Epithelial cell of esophagus (primary cell): Measurements from ENCODE around the gene EFCAB6.

Experiments used
- DNase-seq: peaks from one replicate; pipeline ENCODE4 v3.0.0; 2010; ENCODE audit warnings: low read depth
- H3K4me3 ChIP-seq: 2 replicates; pipeline ENCODE4 v1.5.1; 2011; ENCODE audit warnings: mild to moderate bottlenecking, low read length, control low read depth
- TF ChIP-seq, protein P1 (sequence below): IDR thresholded peaks from 2 replicates; pipeline ENCODE4 v1.5.1; 2011; ENCODE audit warnings: low read depth, mild to moderate bottlenecking, low read length, control low read depth, inconsistent platforms; ENCODE audit not compliant: insufficient read depth; ENCODE audit errors: missing control alignments

The EFCAB6 gene

DNA sequence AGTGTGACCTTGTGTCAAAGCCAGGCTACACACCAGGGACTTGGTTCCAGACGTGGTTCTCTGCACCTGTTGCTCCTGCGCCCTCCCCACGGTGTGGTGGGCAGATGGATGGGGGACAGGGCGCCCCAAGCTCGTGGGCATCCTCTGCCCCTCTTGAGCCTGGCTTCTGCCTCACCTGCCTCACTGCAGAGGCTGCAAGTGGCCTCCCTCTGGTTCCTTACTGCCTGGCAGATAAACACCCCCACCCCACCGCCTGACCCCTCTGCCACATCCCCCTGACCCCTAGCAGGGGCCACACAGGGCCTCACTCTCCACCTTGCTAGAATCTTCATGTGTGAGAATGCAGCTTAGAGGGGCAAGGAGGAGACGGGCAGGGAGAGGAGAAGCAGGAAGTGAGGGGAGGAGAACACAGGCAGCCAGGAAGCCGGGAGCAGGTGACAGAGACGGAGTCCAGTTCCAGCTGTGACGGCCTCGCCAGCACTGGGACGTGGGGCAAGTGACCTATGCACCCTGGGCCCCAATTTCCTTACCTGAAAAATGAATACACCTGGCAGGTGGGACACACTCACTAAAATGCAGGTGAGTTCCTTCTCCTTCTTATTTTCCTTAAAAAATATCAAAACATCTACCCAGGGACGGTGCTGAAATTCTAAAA is 178.3 kb downstream of the EFCAB6 start:
- no peak for DNase-seq
- TF ChIP-seq, protein P1, sequence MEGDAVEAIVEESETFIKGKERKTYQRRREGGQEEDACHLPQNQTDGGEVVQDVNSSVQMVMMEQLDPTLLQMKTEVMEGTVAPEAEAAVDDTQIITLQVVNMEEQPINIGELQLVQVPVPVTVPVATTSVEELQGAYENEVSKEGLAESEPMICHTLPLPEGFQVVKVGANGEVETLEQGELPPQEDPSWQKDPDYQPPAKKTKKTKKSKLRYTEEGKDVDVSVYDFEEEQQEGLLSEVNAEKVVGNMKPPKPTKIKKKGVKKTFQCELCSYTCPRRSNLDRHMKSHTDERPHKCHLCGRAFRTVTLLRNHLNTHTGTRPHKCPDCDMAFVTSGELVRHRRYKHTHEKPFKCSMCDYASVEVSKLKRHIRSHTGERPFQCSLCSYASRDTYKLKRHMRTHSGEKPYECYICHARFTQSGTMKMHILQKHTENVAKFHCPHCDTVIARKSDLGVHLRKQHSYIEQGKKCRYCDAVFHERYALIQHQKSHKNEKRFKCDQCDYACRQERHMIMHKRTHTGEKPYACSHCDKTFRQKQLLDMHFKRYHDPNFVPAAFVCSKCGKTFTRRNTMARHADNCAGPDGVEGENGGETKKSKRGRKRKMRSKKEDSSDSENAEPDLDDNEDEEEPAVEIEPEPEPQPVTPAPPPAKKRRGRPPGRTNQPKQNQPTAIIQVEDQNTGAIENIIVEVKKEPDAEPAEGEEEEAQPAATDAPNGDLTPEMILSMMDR = no peak
- H3K4me3 ChIP-seq = no peak overlapping the region

DNA sequence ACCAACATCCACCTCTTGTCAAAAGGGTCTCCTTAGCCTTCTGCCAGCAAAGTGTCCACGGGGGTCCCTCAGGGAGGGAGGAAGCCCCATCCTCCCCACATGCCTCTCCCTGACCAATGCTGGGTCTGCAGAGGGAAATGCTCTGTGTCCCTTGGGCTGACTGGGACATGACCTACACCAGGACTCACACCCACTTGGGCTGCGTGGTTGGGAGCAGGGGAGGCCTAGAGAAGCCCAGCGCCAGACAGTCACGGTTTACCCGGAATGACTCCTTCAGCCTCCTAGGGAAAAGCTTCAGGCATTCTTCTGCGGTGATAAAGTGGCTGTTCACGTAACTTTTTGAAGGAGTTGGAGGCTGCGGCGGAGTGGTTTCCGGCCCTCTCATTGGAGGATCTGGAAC is 180.3 kb downstream of the EFCAB6 start:
- TF ChIP-seq, protein P1 = no peak
- no peak overlapping the region for H3K4me3 ChIP-seq
- no peak for DNase-seq

DNA sequence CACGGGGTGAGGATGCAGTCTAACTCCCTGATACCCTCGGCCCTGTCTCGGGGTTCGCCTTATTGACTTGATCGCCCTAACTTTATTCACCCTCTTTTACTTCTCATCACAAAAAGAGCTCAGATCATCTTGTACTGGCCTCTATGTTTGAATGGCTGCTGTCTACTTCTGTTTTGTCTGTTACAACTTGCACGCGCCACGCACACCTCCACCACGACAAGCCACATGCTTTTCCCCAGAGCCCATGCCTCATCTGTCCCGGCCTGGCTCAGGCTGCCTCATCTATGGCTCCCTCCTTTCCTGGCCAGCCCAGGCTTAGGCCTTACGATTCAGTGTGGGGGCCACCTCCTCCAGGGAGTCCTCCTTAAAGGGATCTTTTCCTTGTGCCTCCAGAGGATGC is 180.9 kb downstream of the EFCAB6 start:
- no peak for DNase-seq

DNA sequence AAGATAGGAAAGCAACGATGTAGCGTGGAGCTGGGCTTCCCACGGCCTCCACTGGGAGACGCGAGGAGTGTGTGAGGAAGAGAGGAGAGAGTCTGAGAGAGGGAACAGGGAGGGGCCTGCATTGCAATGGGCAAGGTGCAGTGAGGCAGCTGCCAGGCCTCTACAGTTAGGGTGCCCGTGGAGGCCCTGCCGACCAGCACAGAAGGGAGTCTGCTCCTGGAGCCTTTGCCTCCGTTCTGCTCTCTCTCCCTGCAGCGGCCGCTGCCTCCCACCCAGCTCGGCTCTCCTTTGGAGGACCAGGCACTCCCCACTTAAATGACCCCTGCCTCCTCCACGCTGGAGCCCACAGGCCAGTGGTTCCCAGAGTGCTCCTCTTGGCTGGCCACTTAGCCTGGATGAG is 181.7 kb downstream of the EFCAB6 start:
- no peak for DNase-seq
- TF ChIP-seq, protein P1 = no peak
- H3K4me3 ChIP-seq = no peak overlapping the region

More for the DNA sequence above, 180.9 kb downstream of the EFCAB6 start:
- no peak overlapping the region for H3K4me3 ChIP-seq
- TF ChIP-seq, protein P1 = no peak

DNA sequence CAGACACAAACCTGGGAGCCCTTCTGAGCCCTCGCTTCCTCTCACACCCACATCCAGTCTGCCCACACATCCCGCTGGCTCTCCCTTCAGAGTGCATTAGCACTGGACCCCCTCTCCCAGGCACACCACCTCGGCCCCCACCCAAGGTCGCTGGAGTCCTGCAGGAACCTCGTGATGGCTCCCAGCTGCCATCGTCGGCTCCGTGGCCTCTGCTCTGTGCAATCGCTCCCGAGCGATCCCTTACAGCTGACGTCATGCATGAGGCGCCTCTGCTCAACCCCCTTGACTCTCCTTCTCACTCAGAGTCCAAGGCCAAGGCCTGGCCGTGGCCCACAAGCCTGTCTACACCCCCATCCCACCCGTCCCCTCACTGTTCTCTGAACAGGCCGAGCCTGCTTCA is 183.9 kb downstream of the EFCAB6 start:
- DNase-seq = no peak
- TF ChIP-seq, protein P1 = no peak

DNA sequence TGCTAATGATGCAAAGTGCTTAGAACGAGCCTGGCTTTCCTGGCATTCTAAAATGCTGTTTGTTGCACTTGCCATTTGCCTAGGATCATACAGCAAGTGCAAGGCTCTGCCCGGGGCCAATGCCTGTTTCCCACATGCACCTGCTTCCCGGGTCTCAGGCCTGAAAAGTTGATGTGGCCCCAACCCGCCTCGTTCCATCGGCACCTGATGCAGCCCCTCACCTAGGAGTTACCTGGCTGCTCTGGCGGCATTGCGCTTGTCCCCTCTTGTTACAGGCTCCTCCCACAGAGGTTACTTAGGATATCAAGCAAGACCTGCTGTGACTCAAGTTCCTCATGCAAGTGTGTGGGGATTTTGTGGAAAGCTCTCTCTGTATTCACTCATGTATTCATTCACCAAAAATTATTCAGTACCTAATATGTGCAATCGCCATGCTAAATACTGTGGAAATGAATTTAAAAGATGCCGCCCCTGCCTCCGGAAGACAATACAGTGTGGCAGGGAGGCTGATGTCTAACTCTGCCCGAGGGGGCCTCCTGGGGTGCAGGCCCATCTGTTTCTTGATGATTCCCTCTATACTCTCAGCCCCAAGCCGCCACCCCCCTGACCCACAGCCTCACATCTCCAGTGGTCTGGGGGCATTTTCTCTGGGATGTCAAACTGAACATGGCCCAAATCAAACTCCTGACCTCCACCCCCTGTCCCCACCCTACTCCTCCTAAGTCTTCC is 184.5 kb downstream of the EFCAB6 start:
- TF ChIP-seq, protein P1 = no peak
- no peak for DNase-seq
- no peak overlapping the region for H3K4me3 ChIP-seq

More for the DNA sequence above, 183.9 kb downstream of the EFCAB6 start:
- H3K4me3 ChIP-seq = no peak overlapping the region

DNA sequence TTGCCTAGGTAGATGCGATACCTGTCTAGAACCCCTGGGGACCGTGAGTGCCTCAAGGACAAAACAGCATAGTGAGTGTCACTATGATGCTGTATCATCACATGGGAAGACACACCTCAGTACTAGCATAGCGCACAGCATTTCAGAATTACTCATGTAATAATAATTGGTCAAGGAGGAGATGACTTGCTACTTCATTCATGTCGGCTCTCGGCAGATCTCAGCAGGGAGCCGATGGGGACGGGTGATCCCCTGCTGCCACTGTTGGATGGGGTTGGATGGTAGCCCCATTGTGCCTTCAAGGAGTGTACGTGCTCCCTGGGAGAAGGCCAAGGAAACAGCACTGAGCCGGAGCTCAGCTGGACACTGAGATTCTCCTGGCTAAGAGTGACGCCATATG is 186.9 kb downstream of the EFCAB6 start:
- TF ChIP-seq, protein P1 = no peak
- no peak for DNase-seq
- H3K4me3 ChIP-seq = no peak overlapping the region
